H1 (cell line): ENCODE data around the gene LRBA. TPM values are rescaled to one million over a fixed set of nuclear protein-coding genes. Genes with fewer than 3 reads are reported as not detected.

Experiments used
- CTCF ChIA-PET: fragments of 300-600 bp; sonication (Branson Sonifier 250); formaldehyde crosslinking; loops from one replicate; lab custom pipeline; 2021; ENCODE audit not compliant: partially characterized antibody; lab: Charles Lee
- POLR2A ChIA-PET: fragments of 300-600 bp; sonication (Branson Sonifier 250); formaldehyde crosslinking; loops from one replicate; lab custom pipeline; 2021; ENCODE audit warnings: inconsistent platforms; ENCODE audit not compliant: partially characterized antibody; lab: Charles Lee
- DNase-seq, 2 experiments: peaks; one replicate each; pipeline versions ENCODE4 v3.0.0 to v3.0.0-alpha.2; 2010 to 2022; ENCODE audit warnings: low spot score in 2 of 2, low read depth in 1 of 2, mixed read lengths in 1 of 2
- FAIRE-seq: peaks from 2 replicates; lab custom pipeline; 2011; peaks lifted over from hg19 to GRCh38; lab: Jason Lieb, UNC
- H2AFZ ChIP-seq: 2 replicates; pipeline ENCODE4 v1.8.1; 2012; ENCODE audit warnings: low read length, inconsistent platforms
- H2AK5ac ChIP-seq: 2 replicates; pipeline ENCODE4 v1.6.1; 2013; ENCODE audit warnings: low read depth, low read length
- H2BK120ac ChIP-seq: replicated peaks from 2 replicates; pipeline ENCODE3; 2013; ENCODE audit warnings: low read depth, low read length, inconsistent platforms
- H2BK12ac ChIP-seq: 2 replicates; pipeline ENCODE4 v1.6.1; 2013; ENCODE audit warnings: low read depth, low read length
- H2BK15ac ChIP-seq: 2 replicates; pipeline ENCODE4 v1.6.1; 2013; ENCODE audit warnings: low read length
- H2BK20ac ChIP-seq: 2 replicates; pipeline ENCODE4 v1.6.1; 2013; ENCODE audit warnings: low read length
- H2BK5ac ChIP-seq: 2 replicates; pipeline ENCODE4 v1.6.1; 2013; ENCODE audit warnings: low read depth, low read length
- H3K14ac ChIP-seq: 2 replicates; pipeline ENCODE4 v1.6.1; 2013; ENCODE audit warnings: inconsistent platforms; ENCODE audit not compliant: insufficient read length
- H3K18ac ChIP-seq: 2 replicates; pipeline ENCODE4 v1.6.1; 2013; ENCODE audit warnings: low read length; ENCODE audit errors: extremely low read depth
- H3K23ac ChIP-seq: 2 replicates; pipeline ENCODE4 v1.6.1; 2013; ENCODE audit warnings: inconsistent platforms; ENCODE audit not compliant: insufficient read length
- H3K23me2 ChIP-seq: 2 replicates; pipeline ENCODE4 v1.6.1; 2013; ENCODE audit warnings: low read depth, low read length
- H3K27ac ChIP-seq: 2 replicates; pipeline ENCODE4 v1.6.1; 2011; ENCODE audit warnings: low read depth, low read length, inconsistent platforms
- H3K27me3 ChIP-seq, 4 experiments: replicated peaks in 1 of 4; 1 replicate in 1 of 4; 2 replicates in 3 of 4; pipeline versions ENCODE4 v1.6.1 to v1.8.1; 2011 to 2013; ENCODE audit warnings: low read length in 3 of 4, mild to moderate bottlenecking in 3 of 4, inconsistent platforms in 2 of 4, mixed read lengths in 2 of 4, moderate library complexity in 1 of 4; ENCODE audit not compliant: control insufficient read depth in 3 of 4, insufficient read depth in 3 of 4; ENCODE audit errors: extremely low read depth in 1 of 4
- H3K36me3 ChIP-seq, 4 experiments: 2 replicates each; pipeline versions ENCODE4 v1.6.1 to v1.8.1; 2011 to 2013; ENCODE audit warnings: mild to moderate bottlenecking in 4 of 4, low read length in 3 of 4, moderate library complexity in 2 of 4, control low read depth in 1 of 4, inconsistent platforms in 1 of 4; ENCODE audit not compliant: insufficient read depth in 4 of 4, control insufficient read depth in 2 of 4
- H3K4ac ChIP-seq: replicated peaks from 2 replicates; pipeline ENCODE3; 2013; ENCODE audit warnings: low read length, low read depth, mixed read lengths, inconsistent platforms; ENCODE audit not compliant: insufficient read length
- H3K4me1 ChIP-seq, 4 experiments: replicated peaks in 1 of 4; 1 replicate in 1 of 4; 2 replicates in 3 of 4; pipeline versions ENCODE4 v1.6.1 to v1.8.1; 2011 to 2013; ENCODE audit warnings: low read length in 3 of 4, inconsistent platforms in 2 of 4, mixed read lengths in 1 of 4; ENCODE audit not compliant: insufficient read depth in 4 of 4, control insufficient read depth in 3 of 4
- H3K4me2 ChIP-seq, 2 experiments: 2 replicates each; pipeline versions ENCODE4 v1.6.1 to v1.8.1; 2011 to 2013; ENCODE audit warnings: low read depth in 2 of 2, low read length in 2 of 2, control low read depth in 1 of 2, inconsistent platforms in 1 of 2, mild to moderate bottlenecking in 1 of 2; ENCODE audit not compliant: insufficient read depth in 1 of 2
- H3K4me3 ChIP-seq, 4 experiments: fragments of 200-600, 300-600 bp in 1 of 4; sonication (generic), shearing (Covaris generic), sonication (Bioruptor Twin) in 1 of 4; 2 replicates each; pipeline versions ENCODE4 v1.5.1 to v1.8.1; 2011 to 2016; ENCODE audit warnings: low read length in 4 of 4, low read depth in 3 of 4, control low read depth in 2 of 4, inconsistent platforms in 2 of 4, mild to moderate bottlenecking in 2 of 4, mixed read lengths in 1 of 4, moderate library complexity in 1 of 4; ENCODE audit not compliant: insufficient read depth in 2 of 4; ENCODE audit errors: extremely low read depth in 1 of 4
- H3K56ac ChIP-seq: replicated peaks from 2 replicates; pipeline ENCODE3; 2013; ENCODE audit warnings: low read depth, mild to moderate bottlenecking, mixed read lengths, low read length, inconsistent platforms; ENCODE audit not compliant: insufficient read length
- H3K79me1 ChIP-seq: 2 replicates; pipeline ENCODE4 v1.6.1; 2013; ENCODE audit warnings: low read depth, low read length, control low read depth
- H3K79me2 ChIP-seq, 2 experiments: 2 replicates each; pipeline versions ENCODE4 v1.6.1 to v1.8.1; 2012 to 2013; ENCODE audit warnings: low read length in 2 of 2, mild to moderate bottlenecking in 2 of 2, inconsistent platforms in 1 of 2; ENCODE audit not compliant: insufficient read depth in 2 of 2, control insufficient read depth in 1 of 2
- H3K9ac ChIP-seq, 4 experiments: replicated peaks in 1 of 4; 1 replicate in 1 of 4; 2 replicates in 3 of 4; pipeline versions ENCODE4 v1.6.1 to v1.8.1; 2011 to 2013; ENCODE audit warnings: low read depth in 3 of 4, low read length in 3 of 4, control low read depth in 2 of 4, mild to moderate bottlenecking in 2 of 4, moderate library complexity in 2 of 4, inconsistent platforms in 1 of 4; ENCODE audit errors: extremely low read depth in 1 of 4
- H3K9me3 ChIP-seq, 2 experiments: 2 replicates each; pipeline versions ENCODE4 v1.6.1 to v1.8.1; 2012 to 2013; ENCODE audit warnings: mild to moderate bottlenecking in 2 of 2, moderate library complexity in 2 of 2, control low read depth in 1 of 2, inconsistent platforms in 1 of 2, low read depth in 1 of 2, low read length in 1 of 2, mixed read lengths in 1 of 2; ENCODE audit not compliant: insufficient read depth in 2 of 2
- H4K20me1 ChIP-seq, 2 experiments: replicated peaks in 1 of 2; 2 replicates each; pipeline versions ENCODE3 to v1.8.1; 2011 to 2013; ENCODE audit warnings: inconsistent platforms in 2 of 2, low read length in 2 of 2, mild to moderate bottlenecking in 1 of 2; ENCODE audit not compliant: insufficient read depth in 2 of 2, control insufficient read depth in 1 of 2
- H4K5ac ChIP-seq: 2 replicates; pipeline ENCODE4 v1.6.1; 2013; ENCODE audit warnings: low read length, low read depth, mixed read lengths, inconsistent platforms; ENCODE audit not compliant: insufficient read length
- H4K8ac ChIP-seq: 2 replicates; pipeline ENCODE4 v1.8.0; 2013; ENCODE audit warnings: mild to moderate bottlenecking, moderate library complexity, low read length, inconsistent platforms; ENCODE audit not compliant: insufficient read depth; ENCODE audit errors: extremely low read depth
- H4K91ac ChIP-seq: replicated peaks from 2 replicates; pipeline ENCODE3; 2013; ENCODE audit warnings: low read length, mixed read lengths, inconsistent platforms; ENCODE audit not compliant: insufficient read length
- ASH2L ChIP-seq: fragments of 200-600, 300-600 bp; sonication (generic); IDR thresholded peaks from one replicate; pipeline ENCODE4 v1.7.1; 2017; ENCODE audit warnings: low read length
- CBX5 ChIP-seq: fragments of 300-800, 300-1000 bp; sonication (generic); IDR thresholded peaks from 2 replicates; pipeline ENCODE4 v1.7.1; 2016; ENCODE audit warnings: antibody characterized with exemption, low read length, low read depth
- CEBPB ChIP-seq: IDR thresholded peaks from 2 replicates; pipeline ENCODE4 v1.6.1; 2012; ENCODE audit warnings: low read depth, low read length
- CHD2 ChIP-seq: IDR thresholded peaks from 2 replicates; pipeline ENCODE4 v1.6.1; 2012; ENCODE audit warnings: low read length, improper control_type of control experiment
- CTBP2 ChIP-seq: IDR thresholded peaks from 2 replicates; pipeline ENCODE4 v1.7.0; 2011; ENCODE audit warnings: borderline replicate concordance, mild to moderate bottlenecking, moderate library complexity, mixed read lengths, low read length; ENCODE audit not compliant: insufficient read depth, insufficient read length
- KDM1A ChIP-seq: fragments of 200-600, 300-600 bp; sonication (generic); IDR thresholded peaks from 2 replicates; pipeline ENCODE4 v1.7.1; 2016; ENCODE audit warnings: mild to moderate bottlenecking, low read length, borderline replicate concordance
- KDM4A ChIP-seq: IDR thresholded peaks from one replicate; pipeline ENCODE4 v1.7.1; 2012; ENCODE audit warnings: low read depth, mild to moderate bottlenecking, moderate library complexity, low read length, inconsistent platforms; ENCODE audit not compliant: severe bottlenecking
- KDM5A ChIP-seq: fragments of 200-600 bp; IDR thresholded peaks from 2 replicates; pipeline ENCODE4 v1.7.1; 2012; ENCODE audit warnings: mild to moderate bottlenecking, low read length, inconsistent platforms, mixed read lengths
- RBBP5 ChIP-seq: IDR thresholded peaks from 2 replicates; pipeline ENCODE4 v1.7.1; 2012; ENCODE audit warnings: low read depth, mild to moderate bottlenecking, inconsistent platforms, low read length, moderate library complexity, borderline replicate concordance
- RFX5 ChIP-seq: IDR thresholded peaks from 2 replicates; pipeline ENCODE4 v1.6.1; 2011; ENCODE audit warnings: low read depth, low read length, improper control_type of control experiment, borderline replicate concordance
- RXRA ChIP-seq: IDR thresholded peaks from 2 replicates; pipeline ENCODE4 v1.6.1; 2011; ENCODE audit warnings: low read depth, mild to moderate bottlenecking, low read length, moderate library complexity; ENCODE audit not compliant: insufficient read depth
- SP1 ChIP-seq: IDR thresholded peaks from 2 replicates; pipeline ENCODE4 v1.6.1; 2011; ENCODE audit warnings: low read depth, low read length
- ZNF274 ChIP-seq: IDR thresholded peaks from 2 replicates; pipeline ENCODE4 v1.7.0; 2012; ENCODE audit warnings: low read length, borderline replicate concordance; ENCODE audit errors: extremely low read depth
- WGBS, 2 experiments: shearing (Covaris generic) in 1 of 2; methylation state at CpG; one replicate each; pipeline versions ENCODE4 v1.1.6 to v1.1.7; 2013 to 2015; ENCODE audit warnings: low lambda C conversion rate in 2 of 2, mixed read lengths in 2 of 2, inconsistent platforms in 1 of 2, low coverage in 1 of 2, missing lambda C conversion rate in 1 of 2; ENCODE audit not compliant: insufficient replicate concordance in 2 of 2, insufficient coverage in 1 of 2, insufficient read length in 1 of 2; ENCODE audit errors: extremely low coverage in 1 of 2, missing lambda C conversion rate in 1 of 2; 5-methylcytosine and 5-hydroxymethylcytosine counted together
- polyA plus RNA-seq, 7 experiments: library from polyadenylated mRNA; depleted of rRNA in 3 of 7; stranded (reverse) in 5 of 7; unstranded in 2 of 7; fragments of >200 nt in 5 of 7; fragments of 200-250 nt in 2 of 7; gene quantifications; 1 replicate in 5 of 7; 2 replicates in 1 of 7; 4 replicates in 1 of 7; pipeline versions ENCODE4 v1.2.1 to v1.2.3, GENCODE V29; 2011 to 2013; ENCODE audit warnings: missing spikeins in 2 of 7, mixed read lengths in 2 of 7
- total RNA-seq: library from RNA; stranded (reverse); fragmentation: NEBNext Ultra II Directional; extraction: Animal tissue kit (Norgen Biotek cat#: 25700); gene quantifications from 2 replicates; pipeline ENCODE4 v1.2.1, GENCODE V29; 2021

Gene LRBA
- total and polyA plus RNA-seq, 2 of the 8 experiments (the other 6 are each of a cell fraction or from before 2014, with no cell fraction given), result 54.6 to 83.2 TPM

- H2BK15ac ChIP-seq, result no peak overlapping the region
- H4K8ac ChIP-seq, result no peak overlapping the region
- no peaks in the 10 kb centered on the region for H3K79me2 ChIP-seq
- no peak overlapping the region for H2BK120ac ChIP-seq
- H2AFZ ChIP-seq, result no peak overlapping the region
- no peak overlapping the region for H4K91ac ChIP-seq
- H3K36me3 ChIP-seq, result 0 out of 8 replicates have a peak, but pooled peaks cover 0 to 3% (median 0%) of the 10 kb centered on the region in 4 experiments
- H4K5ac ChIP-seq, result no peak overlapping the region
- no peaks in the 10 kb centered on the region for H3K9me3 ChIP-seq
- peaks cover 0 to 2% of the 10 kb centered on the region in 2 experiments for H4K20me1 ChIP-seq
- peaks cover 2% of the 10 kb centered on the region; the same call in 1 of the 2 replicates for H3K79me1 ChIP-seq
- H3K4me1 ChIP-seq, result peaks cover 0 to 3% (median 0%) of the 10 kb centered on the region in 4 experiments; a peak in 1 of 7 replicates
- POLR2A ChIA-PET, result no interaction called here
- peak overlapping the region in 1 of 4 experiments; percentile 34; a peak in 2 of 7 replicates for H3K9ac ChIP-seq
- H2AK5ac ChIP-seq, result no peak overlapping the region
- H3K56ac ChIP-seq, result no peak overlapping the region
- H3K18ac ChIP-seq, result no peak overlapping the region
- DNase-seq (no peak), FAIRE-seq (no peak)
- 93% methylated on average over 2 of the region's 2 CpGs; no CpG with 5 or more reads in 1 of the 2 experiments for WGBS, 2 experiments
- no peak overlapping the region for H2BK12ac ChIP-seq
- CTCF ChIA-PET, result interaction anchor here (2.0 kb wide), 1 partner anchor 20 kb away, joined by 5 read pairs; no protein-coding TSS in a partner anchor
- no peak overlapping the region for H3K27ac ChIP-seq
- no peak overlapping the region for H3K23ac ChIP-seq
- H2BK5ac ChIP-seq, result no peak overlapping the region
- H3K14ac ChIP-seq, result no peak overlapping the region
- H3K23me2 ChIP-seq, result no peaks in the 10 kb centered on the region
- H3K4me2 ChIP-seq, result no peak overlapping the region
- no peak overlapping the region for H3K4me3 ChIP-seq
- H2BK20ac ChIP-seq, result no peak overlapping the region
- H3K4ac ChIP-seq, result no peak overlapping the region
- peaks cover 0 to 1% (median 0%) of the 10 kb centered on the region in 4 experiments; a peak in 1 of 7 replicates for H3K27me3 ChIP-seq
- TF ChIP-seq CTBP2 (no peak), ZNF274 (no peak), RBBP5 (no peak), CBX5 (no peak), RXRA (no peak), CHD2 (no peak), KDM5A (no peak), SP1 (no peak), KDM1A (no peak), RFX5 (no peak), KDM4A (no peak), CEBPB (no peak), ASH2L (no peak)
Measured at GRCh38 chr4:150743564-150744342, 271.3 kb downstream of the LRBA start.
